Sigmoid colon (tissue), 4 donors: ENCODE results near the gene SLC16A13.
A peak's percentile ranks its signal among the peaks of the same experiment; 100 is the strongest.

Experiments
- CTCF ChIP-seq, 4 experiments: fragments of 450-650 bp in 3 of 4; fragments of 200-600 bp in 1 of 4; IDR thresholded peaks; one replicate each; pipeline ENCODE4 v1.5.1; 2016 to 2019; ENCODE audit warnings: antibody characterized with exemption in 4 of 4, mild to moderate bottlenecking in 3 of 4, moderate library complexity in 2 of 4
- POLR2AphosphoS5 ChIP-seq, 4 donors: sonication (generic); formaldehyde crosslinking; IDR thresholded peaks; one replicate each; pipeline ENCODE4 v1.6.1; 2017; ENCODE audit warnings: antibody characterized with exemption in 4 of 4

GRCh38 chr17:7014995-7015958 is 20.5 kb upstream of the SLC16A13 start:
- no peak for TF ChIP-seq CTCF (IDR thresholded peaks at IDR 0.05)
- TF ChIP-seq POLR2AphosphoS5 (IDR thresholded peaks at IDR 0.05): peak; percentile 85 to 92 (median 88)
